ENCODE results near the gene OR8D1.

DNA sequence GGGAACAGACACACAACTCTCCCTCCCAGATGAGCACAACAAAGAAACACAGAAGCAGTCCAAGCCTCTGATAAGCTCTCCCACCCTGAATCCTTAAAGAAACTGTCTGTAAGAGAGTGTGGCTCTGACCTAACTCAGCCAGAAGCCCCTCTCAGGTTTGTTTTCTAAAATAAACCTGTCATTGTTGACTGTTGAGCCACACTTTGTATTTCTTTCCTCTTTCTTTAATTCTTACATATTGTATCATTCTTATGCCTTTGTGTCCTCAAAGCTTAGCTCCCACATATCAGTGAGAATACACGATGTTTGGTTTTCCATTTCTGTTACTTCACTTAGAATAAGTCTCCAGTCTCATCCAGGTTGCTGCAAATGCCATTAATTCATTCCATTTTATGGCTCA is 14.0 kb upstream of the OR8D1 start:
- TF ChIP-seq, protein P1, sequence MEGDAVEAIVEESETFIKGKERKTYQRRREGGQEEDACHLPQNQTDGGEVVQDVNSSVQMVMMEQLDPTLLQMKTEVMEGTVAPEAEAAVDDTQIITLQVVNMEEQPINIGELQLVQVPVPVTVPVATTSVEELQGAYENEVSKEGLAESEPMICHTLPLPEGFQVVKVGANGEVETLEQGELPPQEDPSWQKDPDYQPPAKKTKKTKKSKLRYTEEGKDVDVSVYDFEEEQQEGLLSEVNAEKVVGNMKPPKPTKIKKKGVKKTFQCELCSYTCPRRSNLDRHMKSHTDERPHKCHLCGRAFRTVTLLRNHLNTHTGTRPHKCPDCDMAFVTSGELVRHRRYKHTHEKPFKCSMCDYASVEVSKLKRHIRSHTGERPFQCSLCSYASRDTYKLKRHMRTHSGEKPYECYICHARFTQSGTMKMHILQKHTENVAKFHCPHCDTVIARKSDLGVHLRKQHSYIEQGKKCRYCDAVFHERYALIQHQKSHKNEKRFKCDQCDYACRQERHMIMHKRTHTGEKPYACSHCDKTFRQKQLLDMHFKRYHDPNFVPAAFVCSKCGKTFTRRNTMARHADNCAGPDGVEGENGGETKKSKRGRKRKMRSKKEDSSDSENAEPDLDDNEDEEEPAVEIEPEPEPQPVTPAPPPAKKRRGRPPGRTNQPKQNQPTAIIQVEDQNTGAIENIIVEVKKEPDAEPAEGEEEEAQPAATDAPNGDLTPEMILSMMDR (optimal IDR thresholded peaks at IDR 0.05 in 1 of 3, IDR thresholded peaks at IDR 0.05 in 1 of 3, conservative IDR thresholded peaks at IDR 0.05 in 1 of 3; ENCODE audit: extremely low read depth in 1 of 3, insufficient read depth in 2 of 3, low read length in 3 of 3): no peak
- no peak for TF ChIP-seq EZH2 (IDR thresholded peaks at IDR 0.05; ENCODE audit: low read length)

Measured in keratinocyte (primary cell).